Measurements from ENCODE around the gene AGTRAP.
A peak's percentile ranks its signal among the peaks of the same experiment; 100 is the strongest.

Gene AGTRAP

GRCh38 chr1:11735854-11736745, at the start of gene AGTRAP:
TSS of gene AGTRAP (plus strand) at chr1:11736136. CDS start at chr1:11736209, 73 bp downstream.
- peak; percentile 88 for DNase-seq

GRCh38 chr1:11688506-11688905, 47.4 kb upstream of the AGTRAP start:
- DNase-seq = no peak

- DNase-seq = no peak
These were observed 45.3 kb upstream of the AGTRAP start for GRCh38 chr1:11690397-11691301.

GRCh38 chr1:11691302-11691914, 44.5 kb upstream of the AGTRAP start, which contains the start of gene DRAXIN:
TSS of gene DRAXIN (plus strand) at chr1:11691710. CDS start at chr1:11706259, 14,549 bp downstream.
- no peak for DNase-seq

- DNase-seq = no peak
These were observed 43.8 kb upstream of the AGTRAP start for GRCh38 chr1:11691928-11692711.

GRCh38 chr1:11693024-11693590, 42.8 kb upstream of the AGTRAP start:
- peak; percentile 57 for DNase-seq

- no peak for DNase-seq
These were observed 42.0 kb upstream of the AGTRAP start for GRCh38 chr1:11693917-11694316.

- DNase-seq = no peak
These were observed 40.1 kb upstream of the AGTRAP start for GRCh38 chr1:11695861-11696260.

GRCh38 chr1:11697188-11697892, 38.6 kb upstream of the AGTRAP start:
- no peak for DNase-seq

GRCh38 chr1:11697893-11698210, 38.1 kb upstream of the AGTRAP start:
- DNase-seq = no peak

GRCh38 chr1:11700601-11701467, 35.1 kb upstream of the AGTRAP start:
- DNase-seq = no peak

- no peak for DNase-seq
These were observed 34.4 kb upstream of the AGTRAP start for GRCh38 chr1:11701551-11701961.

- DNase-seq = no peak
These were observed 33.7 kb upstream of the AGTRAP start for GRCh38 chr1:11701981-11702803.

GRCh38 chr1:11703357-11704193, 32.4 kb upstream of the AGTRAP start:
- DNase-seq = no peak

GRCh38 chr1:11704194-11704529, 31.8 kb upstream of the AGTRAP start:
- no peak for DNase-seq

- DNase-seq = no peak
These were observed 31.1 kb upstream of the AGTRAP start for GRCh38 chr1:11704691-11705475.

GRCh38 chr1:11705596-11705995, 30.3 kb upstream of the AGTRAP start:
- no peak for DNase-seq

GRCh38 chr1:11706292-11706691, 29.6 kb upstream of the AGTRAP start:
- DNase-seq = no peak
